Tibial nerve (tissue), 4 donors: ENCODE measurements around the gene AP3D1. TPM values are rescaled to one million over a fixed set of nuclear protein-coding genes. Genes with fewer than 3 reads are reported as not detected.

Source experiments
- DNase-seq, 2 donors: peaks; one replicate each; pipeline ENCODE4 v3.0.0-alpha.2; 2019; ENCODE audit warnings: low spot score in 2 of 2
- H3K27ac ChIP-seq, 4 donors: fragments of 200-600 bp; sonication (generic) in 3 of 4; one replicate each; pipeline ENCODE4 v1.5.1; 2017 to 2019; ENCODE audit warnings: mild to moderate bottlenecking in 1 of 4
- H3K27me3 ChIP-seq, 2 donors: fragments of 200-600 bp; sonication (generic) in 1 of 2; one replicate each; pipeline versions ENCODE4 v1.5.1 to v1.6.0; 2017 to 2019
- H3K36me3 ChIP-seq, 3 donors: fragments of 200-600 bp; sonication (generic); one replicate each; pipeline ENCODE4 v1.5.1; 2018 to 2019
- H3K4me1 ChIP-seq, 4 donors: fragments of 200-600 bp; sonication (generic) in 3 of 4; one replicate each; pipeline ENCODE4 v1.5.1; 2017 to 2019
- H3K4me3 ChIP-seq, 4 donors: fragments of 200-600 bp; sonication (generic) in 3 of 4; one replicate each; pipeline ENCODE4 v1.5.1; 2017 to 2019; ENCODE audit warnings: mild to moderate bottlenecking in 1 of 4, moderate library complexity in 1 of 4
- H3K9me3 ChIP-seq, 4 donors: fragments of 200-600 bp; sonication (generic) in 3 of 4; one replicate each; pipeline ENCODE4 v1.5.1; 2017 to 2019
- EP300 ChIP-seq, 2 donors: sonication (generic); formaldehyde crosslinking; IDR thresholded peaks; one replicate each; pipeline ENCODE4 v1.6.1; 2017; ENCODE audit warnings: antibody characterized with exemption in 2 of 2, mild to moderate bottlenecking in 1 of 2
- POLR2A ChIP-seq, 2 donors: fragments of 450-650 bp; IDR thresholded peaks; one replicate each; pipeline ENCODE4 v1.6.1; 2017; ENCODE audit warnings: antibody characterized with exemption in 2 of 2, mild to moderate bottlenecking in 2 of 2, moderate library complexity in 2 of 2
- WGBS, 2 donors: methylation state at CpG; one replicate each; pipeline ENCODE4 v1.1.5; 2018; 5-methylcytosine and 5-hydroxymethylcytosine counted together
- total RNA-seq, 4 donors: library from RNA; depleted of rRNA; stranded (reverse); fragments of >200 nt; gene quantifications; one replicate each; pipeline ENCODE4 v1.1.0, GENCODE V29; 2016
- TF ChIP-seq, protein P1 (sequence below), 5 experiments: fragments of 200-600 bp in 3 of 5; fragments of 450-650 bp in 2 of 5; sonication (generic) in 3 of 5; IDR thresholded peaks; one replicate each; pipeline ENCODE4 v1.5.1; 2016 to 2019; ENCODE audit warnings: antibody characterized with exemption in 5 of 5, mild to moderate bottlenecking in 3 of 5, moderate library complexity in 2 of 5

AP3D1 gene
- total RNA-seq, 4 donors from 2014 or later: 75.2 to 127 (median 83.3) TPM

DNA sequence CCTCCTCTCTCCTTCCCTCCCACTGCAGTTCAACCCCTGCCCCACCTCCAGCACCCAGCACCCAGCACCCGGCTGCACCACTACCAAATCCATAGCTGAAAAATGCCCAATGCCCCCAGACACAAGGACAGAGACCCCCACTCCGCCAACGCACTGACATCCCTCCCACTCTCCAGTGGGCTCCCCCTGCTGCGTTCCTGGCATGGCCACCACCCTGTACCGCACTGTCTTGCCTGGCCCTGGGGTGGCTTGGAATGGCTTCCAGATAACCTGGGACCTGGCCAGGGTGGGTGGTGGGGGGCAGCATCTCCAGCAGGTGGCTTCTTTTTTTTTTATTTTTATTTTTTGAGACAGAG lies 94.6 kb downstream of the AP3D1 start:
- no peaks in the 10 kb centered on the region for H3K9me3 ChIP-seq
- peaks cover 10 to 81% (median 66%) of the 10 kb centered on the region in 4 donors for H3K4me1 ChIP-seq
- peak overlapping the region; percentile 88 to 100 (median 99) for H3K27ac ChIP-seq
- WGBS, 2 donors: 27 to 28% methylated on average over 4 to 5 of the region's 5 CpGs
- H3K27me3 ChIP-seq: no peaks in the 10 kb centered on the region
- no peak overlapping the region for H3K4me3 ChIP-seq
- TF ChIP-seq POLR2A (IDR thresholded peaks at IDR 0.05) (no peak), EP300 (IDR thresholded peaks at IDR 0.05) (no peak)
- TF ChIP-seq, protein P1, sequence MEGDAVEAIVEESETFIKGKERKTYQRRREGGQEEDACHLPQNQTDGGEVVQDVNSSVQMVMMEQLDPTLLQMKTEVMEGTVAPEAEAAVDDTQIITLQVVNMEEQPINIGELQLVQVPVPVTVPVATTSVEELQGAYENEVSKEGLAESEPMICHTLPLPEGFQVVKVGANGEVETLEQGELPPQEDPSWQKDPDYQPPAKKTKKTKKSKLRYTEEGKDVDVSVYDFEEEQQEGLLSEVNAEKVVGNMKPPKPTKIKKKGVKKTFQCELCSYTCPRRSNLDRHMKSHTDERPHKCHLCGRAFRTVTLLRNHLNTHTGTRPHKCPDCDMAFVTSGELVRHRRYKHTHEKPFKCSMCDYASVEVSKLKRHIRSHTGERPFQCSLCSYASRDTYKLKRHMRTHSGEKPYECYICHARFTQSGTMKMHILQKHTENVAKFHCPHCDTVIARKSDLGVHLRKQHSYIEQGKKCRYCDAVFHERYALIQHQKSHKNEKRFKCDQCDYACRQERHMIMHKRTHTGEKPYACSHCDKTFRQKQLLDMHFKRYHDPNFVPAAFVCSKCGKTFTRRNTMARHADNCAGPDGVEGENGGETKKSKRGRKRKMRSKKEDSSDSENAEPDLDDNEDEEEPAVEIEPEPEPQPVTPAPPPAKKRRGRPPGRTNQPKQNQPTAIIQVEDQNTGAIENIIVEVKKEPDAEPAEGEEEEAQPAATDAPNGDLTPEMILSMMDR (IDR thresholded peaks at IDR 0.05): no peak
- DNase-seq: no peak
- no peaks in the 10 kb centered on the region for H3K36me3 ChIP-seq

DNA sequence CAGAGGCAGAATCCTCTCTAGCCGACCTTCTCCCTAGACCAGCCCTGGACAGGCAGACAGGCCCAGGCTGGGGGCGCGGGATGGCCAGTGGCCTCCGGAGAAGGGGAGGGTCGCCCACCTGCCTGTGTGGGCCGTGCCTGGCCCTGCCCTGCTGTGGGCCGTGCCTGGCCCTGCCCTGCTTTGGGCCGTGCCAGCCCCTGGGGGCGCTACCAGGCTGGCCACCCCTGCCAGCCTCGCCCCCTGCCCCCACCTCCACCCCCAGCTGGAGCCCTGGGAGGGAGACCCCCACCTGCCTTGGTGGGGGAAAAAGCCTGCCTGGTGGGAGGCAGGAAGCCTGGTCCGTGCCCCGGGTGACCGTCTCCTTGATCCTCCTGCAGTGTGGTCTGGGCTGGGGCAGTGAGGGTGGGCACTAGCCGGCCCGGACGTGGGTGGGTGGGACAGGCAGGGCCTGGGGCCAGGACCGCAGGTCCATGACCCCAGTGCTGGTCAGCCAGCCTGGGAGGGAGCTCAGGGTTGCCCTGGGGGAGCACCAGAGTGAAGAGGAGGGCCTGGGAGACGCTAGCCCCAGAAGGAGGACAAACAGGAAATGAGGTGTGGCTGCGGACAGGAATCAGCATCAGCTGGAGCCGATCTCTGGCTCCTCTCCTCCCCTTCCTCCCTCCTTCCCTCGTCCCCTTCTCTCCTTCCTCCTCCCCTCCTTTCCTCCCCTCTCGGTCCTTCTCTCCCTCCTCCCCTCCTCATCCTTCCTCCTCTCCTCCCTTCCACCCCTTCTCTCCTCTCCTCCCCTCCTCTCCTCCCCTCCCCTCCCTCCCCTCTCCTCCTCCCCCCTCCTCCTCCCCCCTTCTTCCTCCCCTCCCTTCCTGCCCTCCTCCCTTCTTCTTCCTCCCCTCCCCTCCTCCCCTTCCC lies 95.2 kb downstream of the AP3D1 start:
- H3K4me1 ChIP-seq: peaks cover 10 to 87% (median 71%) of the 10 kb centered on the region in 4 donors

DNA sequence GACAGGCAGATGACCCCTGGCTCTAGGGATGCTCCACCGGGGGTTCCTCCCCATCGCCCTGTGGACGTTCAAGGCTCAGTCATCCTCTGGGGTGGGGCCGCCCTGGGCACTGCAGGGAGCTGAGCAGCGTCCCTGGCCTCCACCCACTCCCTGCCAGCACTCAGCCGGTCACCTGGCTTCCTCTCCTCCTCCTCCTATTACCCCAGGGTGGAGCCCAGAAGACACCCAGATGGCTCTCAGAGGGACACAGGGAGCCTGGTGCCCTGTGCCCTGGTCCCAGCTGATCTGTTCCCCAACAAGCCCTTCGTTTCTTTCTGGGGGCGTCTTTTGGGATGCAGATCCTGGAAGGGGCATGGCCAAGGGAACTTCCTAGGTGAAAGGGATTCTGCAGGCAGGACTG lies 96.6 kb downstream of the AP3D1 start:
- Histone ChIP-seq H3K4me3 (no peak overlapping the region), H3K36me3 (no peaks in the 10 kb centered on the region), H3K27ac (peak overlapping the region; percentile 88 to 100 (median 99)), H3K9me3 (no peaks in the 10 kb centered on the region), H3K4me1 (peaks cover 10 to 75% (median 59%) of the 10 kb centered on the region in 4 donors), H3K27me3 (no peaks in the 10 kb centered on the region)
- no peak for DNase-seq
- 68 to 69% methylated on average over 8 of the region's 8 CpGs for WGBS, 2 donors
- TF ChIP-seq POLR2A (IDR thresholded peaks at IDR 0.05) (peak in 1 of 2 donors; percentile 9), EP300 (IDR thresholded peaks at IDR 0.05) (no peak)

More for the DNA sequence above, 95.2 kb downstream of the AP3D1 start:
- Histone ChIP-seq H3K27ac (peak overlapping the region; percentile 88 to 100 (median 99)), H3K36me3 (no peaks in the 10 kb centered on the region), H3K27me3 (no peaks in the 10 kb centered on the region), H3K4me3 (peak overlapping the region; percentile 35 to 57 (median 45)), H3K9me3 (no peaks in the 10 kb centered on the region)
- peak in 1 of 2 donors; percentile 66 for DNase-seq
- TF ChIP-seq EP300 (IDR thresholded peaks at IDR 0.05) (peak; percentile 60 to 80), POLR2A (IDR thresholded peaks at IDR 0.05) (peak; percentile 29 to 71)
- TF ChIP-seq, protein P1 (IDR thresholded peaks at IDR 0.05): peak in 1 of 5 experiments; percentile 14
- 0 to 1% methylated on average over 8 to 13 of the region's 22 CpGs for WGBS, 2 donors

- WGBS, 2 donors: 74 to 77% methylated on average over 24 of the region's 24 CpGs
- no peak for DNase-seq
Measured at GRCh38 chr19:2053601-2054389, 97.6 kb downstream of the AP3D1 start.

DNA sequence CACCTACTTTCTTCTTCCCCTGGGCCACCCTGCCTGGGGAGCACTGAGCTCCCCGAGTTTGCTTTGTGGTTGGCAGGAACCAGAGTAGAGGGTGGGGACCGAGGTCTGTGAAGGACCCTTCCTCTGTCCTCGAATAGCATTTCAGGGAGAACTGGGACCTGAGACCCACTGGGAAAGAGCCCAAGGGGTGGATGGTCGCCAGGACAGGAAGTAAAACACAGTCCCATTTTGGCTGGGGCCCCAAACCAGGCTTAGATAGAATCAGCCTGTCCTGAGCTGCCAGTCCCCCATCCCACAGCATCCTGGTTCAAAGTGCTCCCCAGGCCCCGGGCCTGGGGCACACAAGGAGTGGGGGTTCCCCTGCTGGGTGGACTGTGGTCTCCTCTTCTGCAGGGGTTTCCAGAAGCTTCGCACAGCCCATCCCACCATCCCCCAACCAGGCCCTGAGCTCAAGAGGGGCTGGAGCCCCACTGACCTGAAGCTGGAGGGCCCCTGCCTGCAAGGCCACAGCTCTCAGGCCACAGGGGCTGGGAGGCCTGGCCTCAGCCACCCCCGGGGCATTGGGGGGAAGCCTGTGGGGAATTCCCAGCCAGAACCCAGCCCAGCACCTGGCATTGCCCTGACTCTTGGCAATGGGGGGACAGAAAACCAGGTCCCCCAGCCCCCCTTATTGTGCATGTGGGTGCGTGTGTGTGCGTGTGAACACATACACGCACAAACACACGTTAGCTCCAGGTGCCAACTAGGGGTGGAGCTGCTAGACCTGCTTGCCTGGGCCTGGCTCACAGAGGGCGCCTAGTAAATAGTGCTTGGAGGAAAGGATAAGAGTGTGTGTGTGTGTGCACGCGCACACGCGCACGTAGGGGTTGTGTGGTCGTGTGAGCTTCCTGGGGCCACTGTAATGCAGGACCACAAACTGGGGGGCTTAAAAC lies 99.3 kb downstream of the AP3D1 start:
- peaks cover 10 to 74% (median 60%) of the 10 kb centered on the region in 4 donors for H3K4me1 ChIP-seq
- WGBS, 2 donors: 61 to 69% methylated on average over 16 to 18 of the region's 18 CpGs
- TF ChIP-seq EP300 (IDR thresholded peaks at IDR 0.05): no peak
- no peak for TF ChIP-seq POLR2A (IDR thresholded peaks at IDR 0.05)
- TF ChIP-seq, protein P1 (IDR thresholded peaks at IDR 0.05): no peak
- H3K4me3 ChIP-seq: peak overlapping the region; percentile 29 to 100 (median 95)
- peak overlapping the region; percentile 99 to 100 (median 99) for H3K27ac ChIP-seq
- H3K27me3 ChIP-seq: no peaks in the 10 kb centered on the region
- H3K9me3 ChIP-seq: no peaks in the 10 kb centered on the region
- DNase-seq: no peak
- peaks cover 0 to 8% (median 0%) of the 10 kb centered on the region in 3 donors for H3K36me3 ChIP-seq

More at GRCh38 chr19:2053601-2054389, 97.6 kb downstream of the AP3D1 start:
- Histone ChIP-seq H3K27me3 (no peaks in the 10 kb centered on the region), H3K27ac (peak overlapping the region; percentile 88 to 100 (median 99)), H3K36me3 (peaks cover 0 to 8% (median 0%) of the 10 kb centered on the region in 3 donors), H3K9me3 (no peaks in the 10 kb centered on the region), H3K4me1 (peaks cover 10 to 74% (median 57%) of the 10 kb centered on the region in 4 donors), H3K4me3 (no peak overlapping the region)
- TF ChIP-seq POLR2A (IDR thresholded peaks at IDR 0.05): no peak
- TF ChIP-seq EP300 (IDR thresholded peaks at IDR 0.05): peak in 1 of 2 donors; percentile 53
